OCI-LY7 (cell line): ENCODE measurements around the gene M1AP. TPM values are rescaled to one million over a fixed set of nuclear protein-coding genes. Genes with fewer than 3 reads are reported as not detected.

ENCODE experiments used
- BruUV-seq: library from RNA; stranded (reverse); fragments of 400-500 nt; replicated peaks from 2 replicates; lab custom pipeline; 2021; lab: Mats Ljungman, UMichigan
- CTCF ChIA-PET: fragments of 300-600 bp; sonication (Branson Sonifier 250); formaldehyde crosslinking; loops from one replicate; lab custom pipeline; 2022; ENCODE audit warnings: antibody characterized with exemption; ENCODE audit not compliant: unreplicated experiment; lab: Charles Lee
- POLR2A ChIA-PET: fragments of 300-600 bp; sonication (Branson Sonifier 250); formaldehyde crosslinking; loops from one replicate; lab custom pipeline; 2022; ENCODE audit warnings: antibody characterized with exemption; lab: Charles Lee
- DNase-seq: peaks from one replicate; pipeline ENCODE4 v3.0.0-alpha.2; 2015; ENCODE audit warnings: low spot score
- H2AFZ ChIP-seq: fragments of 200-600 bp; sonication (generic), shearing (Covaris generic); 2 replicates; pipeline ENCODE4 v1.6.1; 2014; ENCODE audit warnings: mild to moderate bottlenecking, antibody characterized with exemption, low read length, moderate library complexity
- H3K27ac ChIP-seq: fragments of 200-600 bp; sonication (generic); 2 replicates; pipeline ENCODE4 v1.5.1; 2014; ENCODE audit warnings: mixed run types, low read depth, mild to moderate bottlenecking, moderate library complexity, low read length, inconsistent platforms; ENCODE audit not compliant: poor library complexity, severe bottlenecking
- H3K36me3 ChIP-seq: fragments of 200-600 bp; sonication (generic); 2 replicates; pipeline ENCODE4 v1.6.1; 2014; ENCODE audit warnings: mild to moderate bottlenecking, antibody characterized with exemption, low read length, moderate library complexity, mixed read lengths; ENCODE audit not compliant: insufficient read depth
- H3K4me1 ChIP-seq: fragments of 200-600 bp; sonication (generic); 2 replicates; pipeline ENCODE4 v1.5.1; 2014; ENCODE audit warnings: mild to moderate bottlenecking, low read length; ENCODE audit not compliant: insufficient read depth, poor library complexity, severe bottlenecking
- H3K4me2 ChIP-seq: fragments of 200-600 bp; sonication (generic); 2 replicates; pipeline ENCODE4 v1.6.1; 2014; ENCODE audit warnings: mild to moderate bottlenecking, low read length
- H3K4me3 ChIP-seq: fragments of 200-600 bp; sonication (generic); 2 replicates; pipeline ENCODE4 v1.5.1; 2014; ENCODE audit warnings: mild to moderate bottlenecking, low read depth, low read length; ENCODE audit not compliant: poor library complexity, severe bottlenecking
- H3K79me2 ChIP-seq: fragments of 200-600 bp; sonication (generic); 2 replicates; pipeline ENCODE4 v1.6.1; 2016; ENCODE audit warnings: low read depth, mild to moderate bottlenecking, low read length, moderate library complexity, mixed read lengths; ENCODE audit not compliant: insufficient read depth
- H3K9me2 ChIP-seq: fragments of 200-600 bp; sonication (generic); 2 replicates; pipeline ENCODE4 v1.6.1; 2016; ENCODE audit warnings: mild to moderate bottlenecking, low read length, mixed read lengths; ENCODE audit not compliant: insufficient read depth
- H3K9me3 ChIP-seq: fragments of 200-600 bp; sonication (generic); 2 replicates; pipeline ENCODE4 v1.6.1; 2014; ENCODE audit warnings: mild to moderate bottlenecking, mixed run types, low read length, mixed read lengths
- H4K20me1 ChIP-seq: fragments of 200-600 bp; sonication (generic); 2 replicates; pipeline ENCODE4 v1.6.1; 2014; ENCODE audit warnings: mild to moderate bottlenecking, antibody characterized with exemption, low read length, moderate library complexity, mixed read lengths; ENCODE audit not compliant: insufficient read depth
- CTCF ChIP-seq: fragments of 200-600 bp; sonication (generic); conservative IDR thresholded peaks from 2 replicates; pipeline ENCODE4 v1.5.1; 2014; ENCODE audit warnings: mild to moderate bottlenecking, antibody characterized with exemption, low read length, moderate library complexity, mixed read lengths
- EZH2phosphoT487 ChIP-seq: fragments of 200-600 bp; sonication (generic); IDR thresholded peaks from 2 replicates; pipeline ENCODE4 v1.6.1; 2018; ENCODE audit warnings: low read depth, borderline replicate concordance, mild to moderate bottlenecking, mixed run types, antibody characterized with exemption, low read length, moderate library complexity, mixed read lengths
- intact Hi-C: fragments of 100-400 bp; cut with micrococcal nuclease; formaldehyde crosslinking; loops from one replicate; pipeline ENCODE4 v1.10.0; 2022; ENCODE audit not compliant: unreplicated experiment
- total RNA-seq, 2 experiments: library from RNA; depleted of rRNA in 1 of 2; stranded (reverse); fragments of >200 nt in 1 of 2; shearing (Covaris generic) in 1 of 2; gene quantifications; 2 replicates each; pipeline ENCODE4 v1.2.3, GENCODE V29; 2014 to 2022

The M1AP gene
- total RNA-seq, 2 experiments from 2014 or later = not detected

- Histone ChIP-seq H3K36me3 (no peaks in the 10 kb centered on the region), H3K79me2 (no peaks in the 10 kb centered on the region), H3K27ac (no peak within 1 kb of the TSS), H3K4me1 (no peaks in the 10 kb centered on the region), H3K9me2 (no peaks in the 10 kb centered on the region), H3K4me2 (peak within 1 kb of the TSS; percentile 14; the same call in 1 of the 2 replicates), H4K20me1 (no peaks in the 10 kb centered on the region), H2AFZ (no peak within 1 kb of the TSS), H3K4me3 (no peak within 1 kb of the TSS), H3K9me3 (no peaks in the 10 kb centered on the region)
- ChIA-PET POLR2A (interaction anchor here (0.6 kb wide), 1 partner anchor 206 kb away, joined by 4 read pairs; no protein-coding TSS in a partner anchor), CTCF (no interaction called here)
- intact Hi-C loops = no loop called here
- TF ChIP-seq EZH2phosphoT487 = no peak
- no peak for TF ChIP-seq CTCF
- no peak for DNase-seq
- no TSS peak for BruUV-seq
These were observed 133.5 kb downstream of the M1AP start, which contains the start of gene TLX2 for GRCh38 chr2:74514368-74515270. Gene TLX2, plus strand, starts transcription at chr2:74514450. Its CDS starts 357 bp downstream, at chr2:74514807.

- Histone ChIP-seq H3K79me2 (no peaks in the 10 kb centered on the region), H3K36me3 (no peaks in the 10 kb centered on the region), H2AFZ (no peak overlapping the region), H3K9me3 (no peaks in the 10 kb centered on the region), H3K4me3 (no peak overlapping the region), H3K9me2 (no peaks in the 10 kb centered on the region), H4K20me1 (no peaks in the 10 kb centered on the region), H3K27ac (no peak overlapping the region), H3K4me1 (no peaks in the 10 kb centered on the region), H3K4me2 (peak overlapping the region; percentile 14; the same call in 1 of the 2 replicates)
- TF ChIP-seq EZH2phosphoT487 (peak; percentile 82; the same call in 1 of the 2 replicates), CTCF (no peak)
- ChIA-PET CTCF (no interaction called here), POLR2A (interaction anchor here (0.6 kb wide), 1 partner anchor 205 kb away, joined by 4 read pairs; no protein-coding TSS in a partner anchor)
- no TSS peak for BruUV-seq
- DNase-seq = no peak
- intact Hi-C loops = no loop called here
These were observed 134.3 kb downstream of the M1AP start for GRCh38 chr2:74513605-74514367.
